HepG2 (cell line): ENCODE measurements around the gene BRD2. TPM values are rescaled to one million over a fixed set of nuclear protein-coding genes. Genes with fewer than 3 reads are reported as not detected.

Experiments used
- ATM ChIP-seq: fragments of 450-650 bp; IDR thresholded peaks from 2 replicates; pipeline ENCODE4 v1.7.1; 2017; ENCODE audit warnings: mild to moderate bottlenecking, borderline replicate concordance
- CREB1 ChIP-seq, 2 experiments: fragments of 450-650 bp in 1 of 2; IDR thresholded peaks; 2 replicates each; pipeline ENCODE4 v1.6.1; 2016 to 2017; ENCODE audit warnings: control low read depth in 1 of 2, mild to moderate bottlenecking in 1 of 2, missing compliant biosample characterization in 1 of 2, missing genetic modification characterization in 1 of 2
- GATA4 ChIP-seq: sonication (generic); IDR thresholded peaks from 2 replicates; pipeline ENCODE4 v1.6.1; 2016; ENCODE audit warnings: antibody characterized with exemption, low read depth, borderline replicate concordance
- HDAC6 ChIP-seq: fragments of 200-600 bp; sonication (generic); IDR thresholded peaks from 2 replicates; pipeline ENCODE4 v1.7.0; 2017; ENCODE audit warnings: mild to moderate bottlenecking, antibody characterized with exemption, low read length, low read depth
- PAXIP1 ChIP-seq: sonication (generic); formaldehyde crosslinking; conservative IDR thresholded peaks from 2 replicates; pipeline ENCODE4 v1.4.0; 2020; ENCODE audit warnings: mild to moderate bottlenecking, missing genetic modification reagents, moderate library complexity
- RARA ChIP-seq: IDR thresholded peaks from 2 replicates; pipeline ENCODE4 v1.6.1; 2016; ENCODE audit warnings: missing genetic modification reagents, missing compliant biosample characterization
- TP53 ChIP-seq: sonication (generic); formaldehyde crosslinking; conservative IDR thresholded peaks from 2 replicates; pipeline ENCODE4 v1.4.0; 2020; ENCODE audit warnings: missing genetic modification reagents
- ZKSCAN8 ChIP-seq: IDR thresholded peaks from 2 replicates; pipeline ENCODE4 v1.6.1; 2016; ENCODE audit warnings: borderline replicate concordance, missing genetic modification reagents, missing compliant biosample characterization
- ZNF280B ChIP-seq: sonication (generic); formaldehyde crosslinking; IDR thresholded peaks from 2 replicates; pipeline ENCODE4 v1.5.0; 2020; ENCODE audit warnings: missing genetic modification reagents, mild to moderate bottlenecking, borderline replicate concordance
- ZNF430 ChIP-seq: sonication (generic); formaldehyde crosslinking; IDR thresholded peaks from 2 replicates; pipeline ENCODE4 v1.9.0; 2021; ENCODE audit warnings: mild to moderate bottlenecking, missing genetic modification reagents
- ZSCAN12 ChIP-seq: sonication (generic); formaldehyde crosslinking; IDR thresholded peaks from 2 replicates; pipeline ENCODE4 v1.9.0; 2021; ENCODE audit warnings: mild to moderate bottlenecking, missing genetic modification reagents
- ZSCAN22 ChIP-seq: sonication (generic); formaldehyde crosslinking; IDR thresholded peaks from 2 replicates; pipeline ENCODE4 v1.4.0; 2020; ENCODE audit warnings: mild to moderate bottlenecking, missing genetic modification reagents
- polyA plus RNA-seq, 8 experiments: library from polyadenylated mRNA; depleted of rRNA in 3 of 8; stranded (reverse) in 7 of 8; unstranded in 1 of 8; fragments of >200 nt; fragmentation: Illumina TruSeq in 4 of 8; extraction: Trizol in 4 of 8; gene quantifications; 2 replicates each; pipeline versions ENCODE4 v1.2.1 to v1.2.3, GENCODE V29; 2011 to 2016; ENCODE audit warnings: low read depth in 4 of 8, missing spikeins in 1 of 8, mixed read lengths in 1 of 8; ENCODE audit not compliant: insufficient read depth in 1 of 8
- total RNA-seq, 5 experiments: library from RNA; depleted of rRNA; stranded (reverse); fragments of >200 nt; fragmentation: Illumina TruSeq; extraction: Trizol; gene quantifications; 2 replicates each; pipeline ENCODE4 v1.2.3, GENCODE V29; 2016; ENCODE audit warnings: low read depth in 1 of 5
- TF ChIP-seq, protein P1 (sequence below): sonication (generic); formaldehyde crosslinking; IDR thresholded peaks from 2 replicates; pipeline ENCODE4 v1.4.0; 2020; ENCODE audit warnings: mild to moderate bottlenecking, missing genetic modification reagents
- TF ChIP-seq, protein P2 (sequence below): sonication (generic); formaldehyde crosslinking; IDR thresholded peaks from 2 replicates; pipeline ENCODE4 v1.5.0; 2020; ENCODE audit warnings: mild to moderate bottlenecking, missing genetic modification reagents, borderline replicate concordance

BRD2 gene
- total and polyA plus RNA-seq, 2 of the 13 experiments (the other 11 are each of a cell fraction or from before 2014, with no cell fraction given): 143 to 202 TPM

- TF ChIP-seq ZNF430 (CRISPR knock-in tag) (peak; percentile 68; the same call in 1 of the 2 replicates), TP53 (CRISPR knock-in tag) (no peak), PAXIP1 (CRISPR knock-in tag) (no peak), ZSCAN22 (peak; percentile 53; the same call in 1 of the 2 replicates), ZNF280B (CRISPR knock-in tag) (0 out of 2 replicates have a peak, but pooled peaks have one; percentile 24), ATM (no peak), ZKSCAN8 (peak; percentile 9; the same call in 1 of the 2 replicates), GATA4 (no peak; the same call in 1 of the 2 replicates), RARA (0 out of 2 replicates have a peak, but pooled peaks have one; percentile 17), CREB1 (IDR thresholded peaks at IDR 0.05) (no peak), CREB1 (CRISPR knock-in tag; IDR thresholded peaks at IDR 0.05) (no peak), HDAC6 (no peak), ZSCAN12 (CRISPR knock-in tag) (no peak)
- TF ChIP-seq, protein P1, sequence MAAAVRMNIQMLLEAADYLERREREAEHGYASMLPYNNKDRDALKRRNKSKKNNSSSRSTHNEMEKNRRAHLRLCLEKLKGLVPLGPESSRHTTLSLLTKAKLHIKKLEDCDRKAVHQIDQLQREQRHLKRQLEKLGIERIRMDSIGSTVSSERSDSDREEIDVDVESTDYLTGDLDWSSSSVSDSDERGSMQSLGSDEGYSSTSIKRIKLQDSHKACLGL (CRISPR knock-in tag): 0 out of 2 replicates have a peak, but pooled peaks have one; percentile 0
- TF ChIP-seq, protein P2, sequence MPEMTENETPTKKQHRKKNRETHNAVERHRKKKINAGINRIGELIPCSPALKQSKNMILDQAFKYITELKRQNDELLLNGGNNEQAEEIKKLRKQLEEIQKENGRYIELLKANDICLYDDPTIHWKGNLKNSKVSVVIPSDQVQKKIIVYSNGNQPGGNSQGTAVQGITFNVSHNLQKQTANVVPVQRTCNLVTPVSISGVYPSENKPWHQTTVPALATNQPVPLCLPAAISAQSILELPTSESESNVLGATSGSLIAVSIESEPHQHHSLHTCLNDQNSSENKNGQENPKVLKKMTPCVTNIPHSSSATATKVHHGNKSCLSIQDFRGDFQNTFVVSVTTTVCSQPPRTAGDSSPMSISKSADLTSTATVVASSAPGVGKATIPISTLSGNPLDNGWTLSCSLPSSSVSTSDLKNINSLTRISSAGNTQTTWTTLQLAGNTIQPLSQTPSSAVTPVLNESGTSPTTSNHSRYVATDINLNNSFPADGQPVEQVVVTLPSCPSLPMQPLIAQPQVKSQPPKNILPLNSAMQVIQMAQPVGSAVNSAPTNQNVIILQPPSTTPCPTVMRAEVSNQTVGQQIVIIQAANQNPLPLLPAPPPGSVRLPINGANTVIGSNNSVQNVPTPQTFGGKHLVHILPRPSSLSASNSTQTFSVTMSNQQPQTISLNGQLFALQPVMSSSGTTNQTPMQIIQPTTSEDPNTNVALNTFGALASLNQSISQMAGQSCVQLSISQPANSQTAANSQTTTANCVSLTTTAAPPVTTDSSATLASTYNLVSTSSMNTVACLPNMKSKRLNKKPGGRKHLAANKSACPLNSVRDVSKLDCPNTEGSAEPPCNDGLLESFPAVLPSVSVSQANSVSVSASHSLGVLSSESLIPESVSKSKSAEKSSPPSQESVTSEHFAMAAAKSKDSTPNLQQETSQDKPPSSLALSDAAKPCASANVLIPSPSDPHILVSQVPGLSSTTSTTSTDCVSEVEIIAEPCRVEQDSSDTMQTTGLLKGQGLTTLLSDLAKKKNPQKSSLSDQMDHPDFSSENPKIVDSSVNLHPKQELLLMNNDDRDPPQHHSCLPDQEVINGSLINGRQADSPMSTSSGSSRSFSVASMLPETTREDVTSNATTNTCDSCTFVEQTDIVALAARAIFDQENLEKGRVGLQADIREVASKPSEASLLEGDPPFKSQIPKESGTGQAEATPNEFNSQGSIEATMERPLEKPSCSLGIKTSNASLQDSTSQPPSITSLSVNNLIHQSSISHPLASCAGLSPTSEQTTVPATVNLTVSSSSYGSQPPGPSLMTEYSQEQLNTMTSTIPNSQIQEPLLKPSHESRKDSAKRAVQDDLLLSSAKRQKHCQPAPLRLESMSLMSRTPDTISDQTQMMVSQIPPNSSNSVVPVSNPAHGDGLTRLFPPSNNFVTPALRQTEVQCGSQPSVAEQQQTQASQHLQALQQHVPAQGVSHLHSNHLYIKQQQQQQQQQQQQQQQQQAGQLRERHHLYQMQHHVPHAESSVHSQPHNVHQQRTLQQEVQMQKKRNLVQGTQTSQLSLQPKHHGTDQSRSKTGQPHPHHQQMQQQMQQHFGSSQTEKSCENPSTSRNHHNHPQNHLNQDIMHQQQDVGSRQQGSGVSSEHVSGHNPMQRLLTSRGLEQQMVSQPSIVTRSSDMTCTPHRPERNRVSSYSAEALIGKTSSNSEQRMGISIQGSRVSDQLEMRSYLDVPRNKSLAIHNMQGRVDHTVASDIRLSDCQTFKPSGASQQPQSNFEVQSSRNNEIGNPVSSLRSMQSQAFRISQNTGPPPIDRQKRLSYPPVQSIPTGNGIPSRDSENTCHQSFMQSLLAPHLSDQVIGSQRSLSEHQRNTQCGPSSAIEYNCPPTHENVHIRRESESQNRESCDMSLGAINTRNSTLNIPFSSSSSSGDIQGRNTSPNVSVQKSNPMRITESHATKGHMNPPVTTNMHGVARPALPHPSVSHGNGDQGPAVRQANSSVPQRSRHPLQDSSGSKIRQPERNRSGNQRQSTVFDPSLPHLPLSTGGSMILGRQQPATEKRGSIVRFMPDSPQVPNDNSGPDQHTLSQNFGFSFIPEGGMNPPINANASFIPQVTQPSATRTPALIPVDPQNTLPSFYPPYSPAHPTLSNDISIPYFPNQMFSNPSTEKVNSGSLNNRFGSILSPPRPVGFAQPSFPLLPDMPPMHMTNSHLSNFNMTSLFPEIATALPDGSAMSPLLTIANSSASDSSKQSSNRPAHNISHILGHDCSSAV (CRISPR knock-in tag): no peak
Measured at GRCh38 chr6:32969685-32970412, 1.5 kb downstream of the BRD2 start (continued).
